ENCODE results near the gene CSF2.
"Not testable (repeated sequence)": the region's sequence is repeated elsewhere in the genome, so short reads cannot be mapped to it uniquely, and the experiment has no call there.

Gene CSF2

DNA sequence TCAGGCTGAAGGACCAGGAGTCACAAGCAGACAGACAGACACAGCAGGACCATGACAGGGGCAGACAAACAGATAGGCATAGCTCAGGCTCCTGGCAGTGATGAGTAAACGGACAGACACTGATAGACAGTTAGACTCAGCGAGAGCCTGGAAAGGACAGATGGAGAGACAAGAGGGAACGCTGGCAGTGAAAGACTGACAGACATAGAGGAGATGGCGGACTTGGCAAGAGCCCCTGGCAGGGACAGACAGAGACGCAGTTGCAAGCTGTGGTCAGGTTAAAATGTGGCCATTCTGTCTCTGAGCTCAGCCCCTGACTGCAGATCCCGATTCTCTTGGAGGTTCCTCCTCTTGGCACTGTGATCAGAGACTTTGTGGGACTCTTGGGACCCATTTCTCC, 13.6 kb downstream of the CSF2 start:
- no peak for DNase-seq (ENCODE audit: low read depth)

DNA sequence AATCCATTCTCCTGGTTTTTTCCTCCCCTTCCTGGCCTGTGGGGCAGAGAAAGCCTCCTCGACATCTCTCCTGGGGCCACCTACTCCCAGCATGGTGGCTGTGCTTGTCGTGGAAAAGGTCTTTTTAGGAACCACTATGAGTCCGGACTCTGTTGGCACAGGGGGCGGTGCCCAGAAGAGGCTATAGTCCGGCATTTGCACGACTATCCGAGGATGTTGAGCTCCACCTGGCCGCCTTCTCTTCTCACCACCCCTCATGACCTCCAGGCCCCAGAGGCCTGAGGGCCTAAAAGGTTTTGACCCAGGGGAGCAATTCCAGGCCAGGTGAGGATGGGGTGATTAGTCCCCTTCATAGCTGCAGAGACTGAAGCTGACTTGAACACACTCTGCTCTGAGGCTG, 14.1 kb downstream of the CSF2 start:
- no peak for DNase-seq (ENCODE audit: low read depth)

DNA sequence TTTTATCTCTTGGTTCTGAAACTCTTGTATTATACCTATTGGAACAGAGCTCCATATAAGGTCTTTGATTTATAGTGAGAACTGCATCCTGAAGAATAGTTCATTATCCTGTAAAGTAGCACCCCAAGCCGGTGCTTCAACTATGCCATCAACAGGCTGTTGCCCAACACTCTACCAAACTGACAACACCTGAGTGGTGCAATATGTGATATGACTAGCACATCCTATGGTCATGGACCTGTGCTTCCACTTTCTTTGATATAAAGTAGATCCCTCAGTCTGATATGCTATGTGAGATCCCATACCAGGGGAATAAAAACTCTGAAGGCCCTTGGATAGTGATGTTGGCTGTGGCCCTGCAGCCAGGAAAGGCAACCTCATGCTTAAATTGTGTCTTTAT, 15.8 kb downstream of the CSF2 start:
- no peak for DNase-seq (ENCODE audit: low read depth)

DNA sequence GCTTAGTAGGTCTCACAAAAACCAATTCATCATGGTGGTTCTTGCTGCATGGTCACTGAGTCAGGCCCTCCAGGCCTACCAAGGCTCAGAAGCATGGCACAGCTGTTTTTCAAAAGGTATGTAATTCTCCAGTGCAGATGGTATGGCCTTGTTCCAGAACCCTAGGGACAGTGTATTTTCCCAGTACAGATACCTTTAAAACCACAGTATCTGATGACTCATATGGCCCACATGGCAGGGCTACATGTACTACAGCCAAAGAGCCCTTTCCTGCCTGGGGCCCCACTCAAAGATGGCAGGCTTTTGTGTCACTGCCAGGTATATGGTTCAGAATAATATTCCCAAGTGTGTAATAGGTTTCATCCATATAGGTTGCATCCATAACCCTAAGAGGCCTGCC, 16.5 kb downstream of the CSF2 start:
- no peak for DNase-seq (ENCODE audit: low read depth)

DNA sequence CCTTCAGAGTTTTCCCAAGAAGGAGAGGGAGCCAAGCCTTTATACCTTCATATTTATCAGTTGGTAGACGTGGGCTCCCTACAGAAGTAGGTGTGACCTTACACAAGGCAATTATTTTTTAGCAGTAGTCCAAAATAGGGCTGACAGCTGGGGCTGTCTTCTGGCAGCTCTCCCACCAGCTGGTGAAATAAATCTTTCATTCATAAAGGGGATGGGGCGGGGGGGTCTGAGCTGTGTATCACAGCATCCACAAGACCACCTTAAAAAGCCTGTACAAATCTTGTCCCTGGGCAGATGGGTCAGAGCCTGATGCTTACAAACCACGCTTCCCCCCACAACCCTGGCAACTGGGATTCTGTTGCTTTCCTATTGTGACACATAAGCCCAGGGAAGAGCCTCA, 19.7 kb downstream of the CSF2 start:
- DNase-seq (ENCODE audit: low read depth), result no peak

DNA sequence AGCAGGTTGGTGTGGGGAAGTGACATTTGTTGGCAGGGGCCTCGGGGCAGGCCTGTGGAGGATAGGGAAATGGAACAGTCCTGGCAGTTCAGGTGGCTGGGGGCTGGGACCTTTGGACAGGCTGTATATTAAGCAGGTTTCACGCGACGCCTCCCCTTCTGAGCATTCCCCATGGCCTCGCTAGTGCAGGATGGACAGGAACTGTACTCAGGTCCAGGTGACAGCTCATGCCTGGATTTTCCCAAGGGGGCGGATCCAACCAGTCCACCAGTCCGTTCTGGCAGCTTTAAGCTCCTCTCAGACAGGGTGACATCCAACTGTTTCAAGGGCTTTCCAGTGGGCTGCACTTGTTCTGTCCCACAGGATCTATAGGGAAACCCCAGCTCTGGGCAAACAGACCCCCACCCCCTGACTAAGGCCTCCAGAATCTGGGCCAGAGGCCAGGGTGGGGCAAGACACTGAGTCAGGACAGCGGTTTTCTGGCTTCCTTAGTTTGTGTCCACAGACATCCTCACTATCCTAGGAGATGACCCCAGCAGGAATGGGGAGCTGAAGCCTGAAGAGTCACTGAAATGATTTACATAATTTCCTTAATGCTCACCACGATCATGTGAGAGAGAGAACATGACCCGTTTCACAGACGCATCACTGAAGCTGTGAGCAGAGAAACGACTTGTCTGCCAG, 20.9 kb downstream of the CSF2 start:
- DNase-seq (ENCODE audit: low read depth), result no peak

DNA sequence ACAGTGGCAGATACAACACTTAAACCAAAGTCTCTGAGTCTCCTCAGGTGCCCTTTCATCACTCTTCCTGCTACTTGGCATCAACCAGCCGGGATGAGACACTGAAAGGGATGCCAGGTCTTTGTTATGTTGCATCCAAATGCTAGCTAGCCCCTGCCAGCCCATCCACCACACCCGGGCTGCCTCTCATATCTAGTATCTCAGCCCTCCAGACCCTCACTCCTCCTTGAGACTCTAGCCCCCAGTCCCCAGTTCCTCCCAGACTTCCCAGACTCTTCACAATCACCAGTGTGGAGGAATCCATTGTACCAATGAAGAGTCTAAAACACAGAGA, 21.5 kb downstream of the CSF2 start:
- DNase-seq (ENCODE audit: low read depth), result no peak

DNA sequence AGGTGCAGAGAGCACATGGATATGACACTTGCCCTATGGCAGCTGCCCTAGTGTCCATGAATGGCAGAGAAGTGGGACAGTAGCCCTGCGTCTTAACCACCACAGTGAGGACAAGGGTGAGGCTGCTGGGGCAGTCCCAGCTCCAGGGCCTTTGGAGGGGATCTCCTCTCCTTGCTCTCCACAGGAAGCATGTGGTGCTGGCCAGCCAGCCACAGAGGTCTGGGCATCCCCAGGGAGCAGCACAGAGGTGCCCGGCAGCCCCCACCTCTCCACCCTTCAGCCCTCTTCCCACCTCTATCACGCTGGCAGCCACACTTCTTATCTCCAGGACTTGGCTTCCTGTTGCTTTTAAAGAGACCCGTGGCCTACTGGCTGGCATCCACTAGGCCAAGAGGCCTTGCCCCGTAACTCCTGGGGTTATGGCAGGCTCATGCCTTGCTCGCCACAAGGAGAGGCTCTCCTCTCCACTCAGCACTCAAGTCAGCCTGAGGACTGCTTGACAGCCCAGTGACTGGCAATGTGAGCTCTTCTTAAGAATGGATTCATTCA, 21.9 kb downstream of the CSF2 start:
- no peak for DNase-seq (ENCODE audit: low read depth)

DNA sequence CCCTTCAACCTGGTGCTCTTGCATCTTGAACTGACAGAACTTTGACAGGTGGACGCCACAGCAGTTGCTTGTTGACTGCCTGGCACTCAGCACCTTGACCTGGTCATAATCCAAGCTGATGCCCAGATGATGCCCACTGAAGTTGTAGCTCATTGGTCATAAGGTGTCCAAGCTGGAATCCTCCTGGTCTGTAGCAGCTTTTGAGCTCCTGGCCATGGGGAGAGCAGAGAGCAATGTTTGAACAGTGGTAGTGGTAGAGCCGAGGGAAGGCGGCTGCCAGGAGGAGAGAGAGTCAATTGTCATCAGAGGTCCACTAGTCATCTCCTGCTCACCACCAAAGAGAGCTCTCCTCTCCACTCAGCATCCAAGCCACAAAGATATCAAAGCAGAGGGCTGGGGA, 23.3 kb downstream of the CSF2 start:
- no peak for DNase-seq (ENCODE audit: low read depth)

DNA sequence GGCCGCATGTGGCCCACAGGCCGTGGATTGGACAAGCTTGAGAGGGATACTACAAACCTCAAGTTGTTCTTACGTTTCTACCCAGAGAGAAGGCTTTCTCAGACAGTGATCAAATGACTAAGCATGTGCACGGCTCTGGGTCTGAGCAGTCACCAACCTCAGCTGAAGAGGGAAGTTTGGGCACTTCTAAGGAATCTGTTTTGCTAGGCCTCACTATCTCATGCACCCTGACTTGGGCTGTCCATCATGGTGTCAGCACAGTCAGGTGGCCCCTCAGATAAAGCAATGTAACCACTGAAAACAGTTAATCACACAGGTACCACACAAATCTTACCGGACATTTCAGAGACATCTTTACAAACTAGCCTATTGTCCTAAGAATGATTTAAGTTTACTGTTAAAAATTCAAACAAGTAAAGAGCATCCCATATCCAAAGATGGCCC, 24.6 kb downstream of the CSF2 start:
- no peak for DNase-seq (ENCODE audit: low read depth)

DNA sequence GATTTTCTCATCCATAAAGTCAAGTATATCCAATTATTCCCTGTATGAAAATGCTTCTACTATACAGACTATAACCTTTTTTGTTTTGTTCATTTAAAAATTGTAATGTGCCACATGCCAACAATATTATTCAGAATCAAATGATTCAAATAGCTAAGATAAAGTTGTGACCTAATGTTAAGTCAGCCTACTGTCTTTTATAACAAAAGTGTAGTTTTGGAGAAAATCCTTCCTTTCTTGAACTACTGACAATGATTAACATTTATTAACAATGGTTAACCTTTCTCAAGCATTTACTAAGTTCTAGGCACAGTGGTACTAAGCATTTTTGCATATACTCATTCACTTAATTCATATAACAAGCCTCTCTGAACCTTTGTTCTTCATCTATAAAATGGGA, 25.0 kb downstream of the CSF2 start:
- DNase-seq (ENCODE audit: low read depth), result no peak

DNA sequence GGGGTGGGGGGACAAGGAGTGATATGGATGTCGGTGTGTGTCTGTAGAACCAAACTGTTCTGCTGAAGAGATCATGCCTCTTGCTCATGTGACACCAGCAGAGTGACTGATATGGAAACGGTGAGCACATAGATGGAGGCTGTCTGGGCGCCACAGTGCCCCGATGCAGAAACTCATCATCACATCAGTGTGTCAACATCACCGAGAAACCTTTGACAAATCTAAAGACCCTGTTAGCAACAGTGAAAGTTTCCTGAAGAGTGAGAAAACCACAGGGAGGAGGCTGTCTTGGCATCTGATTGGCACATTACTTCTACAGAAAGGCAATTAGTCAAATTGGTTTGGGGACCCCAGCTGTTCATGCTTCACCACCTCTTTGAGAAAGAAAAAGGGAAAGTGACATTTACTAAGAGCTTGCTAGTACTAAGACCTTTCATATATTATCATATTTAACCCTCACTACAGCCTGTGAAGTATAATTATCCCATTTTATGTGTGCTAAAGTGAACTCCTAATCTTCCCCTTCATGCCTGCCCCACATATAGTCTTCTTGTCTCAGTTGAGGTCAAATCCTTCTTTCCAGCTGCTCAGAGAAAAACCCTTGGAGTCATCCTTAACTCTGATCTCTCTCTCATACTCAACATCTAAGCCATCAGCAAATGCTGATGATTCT, 25.6 kb downstream of the CSF2 start:
- DNase-seq (ENCODE audit: low read depth), result no peak

DNA sequence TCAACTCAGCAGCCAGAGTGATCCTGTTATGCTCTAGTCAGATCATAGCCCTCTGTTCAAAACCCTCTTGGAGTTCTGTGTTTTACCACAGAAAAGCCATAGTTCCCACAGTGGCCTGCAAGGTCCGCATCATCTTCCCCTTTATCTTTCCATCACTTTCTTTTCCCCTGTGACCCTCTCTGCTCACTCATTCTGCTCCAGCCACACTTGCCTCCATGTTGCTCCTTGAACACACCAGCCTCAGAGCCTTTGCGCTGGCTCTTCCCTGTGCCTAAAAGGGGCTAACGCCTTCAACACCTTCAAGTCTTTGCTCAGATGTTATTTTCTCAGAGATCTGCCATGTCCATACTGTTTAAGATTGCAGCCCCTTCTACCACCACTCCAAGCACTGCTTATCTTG, 26.3 kb downstream of the CSF2 start:
- DNase-seq (ENCODE audit: low read depth), result no peak

DNA sequence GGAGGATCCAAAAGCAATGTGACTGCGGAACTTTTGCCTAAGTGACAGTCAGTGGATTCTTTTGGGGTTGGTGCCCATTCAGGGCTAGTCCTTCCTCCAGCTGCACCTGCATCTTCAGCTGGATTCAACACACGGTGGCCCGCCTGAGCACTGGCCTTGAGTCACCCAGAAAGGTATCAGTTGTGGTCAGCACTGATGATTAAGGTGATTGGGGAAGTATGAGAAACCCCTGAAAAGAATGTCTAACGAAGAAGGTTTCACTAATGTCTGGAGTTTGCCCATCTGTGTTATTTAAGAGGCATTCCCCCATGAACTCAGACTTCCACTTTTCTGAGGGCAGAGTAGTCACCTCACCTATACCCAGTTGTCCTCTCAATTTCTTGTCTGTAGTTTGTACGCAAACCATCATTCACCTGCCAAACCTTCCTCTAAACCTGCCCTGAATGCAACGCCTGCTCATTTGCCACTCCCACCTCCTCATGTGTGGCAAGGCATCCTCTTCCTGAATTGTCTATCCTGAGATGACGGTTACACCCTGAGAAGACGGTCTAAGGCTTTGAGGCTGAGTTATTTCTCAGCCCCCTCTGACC, 27.2 kb downstream of the CSF2 start:
- DNase-seq (ENCODE audit: low read depth), result peak; percentile 19

DNA sequence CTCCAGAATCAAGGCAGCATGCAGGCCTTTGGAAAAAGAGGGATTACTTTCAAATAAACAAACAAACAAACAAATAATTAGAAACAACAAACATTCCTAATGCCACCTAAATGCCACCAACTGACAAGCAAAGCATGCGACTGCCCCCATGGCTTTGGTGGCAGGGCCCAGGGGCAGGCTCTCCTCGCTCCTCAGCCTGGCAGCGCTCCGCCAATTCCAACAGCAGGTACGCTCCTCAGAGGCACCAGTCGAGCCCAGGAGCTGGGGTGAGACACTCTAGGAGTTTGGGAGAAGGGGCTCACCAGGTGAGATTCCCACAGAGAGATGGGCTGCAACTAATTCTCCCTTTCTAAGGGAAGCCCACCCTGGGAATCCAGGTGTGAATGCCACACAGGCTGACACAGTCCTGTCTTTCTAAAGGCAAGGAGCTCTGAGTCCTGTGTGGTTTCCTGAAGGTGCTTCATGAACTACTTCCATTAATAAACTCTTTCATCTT, 27.8 kb downstream of the CSF2 start:
- no peak for DNase-seq (ENCODE audit: low read depth)

DNA sequence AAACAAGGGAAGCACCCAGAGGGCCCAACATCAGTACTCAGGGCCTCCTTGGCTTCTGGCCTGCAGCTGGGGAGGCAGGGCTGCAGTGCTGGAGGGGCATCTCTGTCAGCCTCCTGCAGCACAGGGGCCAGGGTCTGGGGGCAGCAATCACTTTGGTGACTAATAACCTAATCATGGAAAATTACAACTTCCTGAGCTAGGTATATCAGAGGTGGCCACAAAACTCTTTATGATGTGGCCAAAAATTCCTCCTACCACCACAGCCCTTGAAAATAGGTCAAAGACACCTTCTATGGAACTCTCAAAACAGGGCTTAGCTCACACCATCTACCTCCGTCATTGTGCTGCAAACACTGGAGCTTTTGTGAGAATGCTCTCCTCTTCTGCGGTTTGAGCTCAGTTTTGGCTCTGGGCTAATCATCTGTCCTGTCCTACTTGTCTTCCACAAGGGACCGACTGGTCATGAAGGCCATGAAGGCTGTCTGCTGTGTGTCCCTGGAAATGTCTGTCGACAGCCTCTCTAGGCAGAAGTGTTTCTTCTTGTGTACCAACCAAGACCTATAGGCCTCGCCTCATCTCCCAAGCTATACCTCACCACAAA, 28.6 kb downstream of the CSF2 start:
- DNase-seq (ENCODE audit: low read depth), result peak; percentile 63

DNA sequence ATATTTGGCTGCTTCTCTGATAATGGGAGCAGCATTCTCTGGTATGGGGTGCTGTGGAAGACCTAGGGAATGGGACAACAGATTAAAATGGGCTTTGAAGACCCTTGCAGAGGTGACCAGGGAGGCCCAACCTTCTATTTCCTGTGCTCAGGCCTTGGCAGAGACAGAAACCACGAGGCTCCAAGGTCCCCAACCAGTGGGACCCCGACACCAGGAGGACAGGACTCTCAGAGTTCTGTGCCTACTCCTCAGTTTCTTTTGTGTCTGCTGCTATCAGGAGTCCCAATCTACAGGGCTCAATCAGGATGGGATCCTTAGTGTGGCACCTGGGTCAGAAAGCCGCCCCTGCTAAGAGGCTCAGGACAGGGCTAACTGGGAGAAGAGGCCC, 29.3 kb downstream of the CSF2 start:
- no peak for DNase-seq (ENCODE audit: low read depth)

DNA sequence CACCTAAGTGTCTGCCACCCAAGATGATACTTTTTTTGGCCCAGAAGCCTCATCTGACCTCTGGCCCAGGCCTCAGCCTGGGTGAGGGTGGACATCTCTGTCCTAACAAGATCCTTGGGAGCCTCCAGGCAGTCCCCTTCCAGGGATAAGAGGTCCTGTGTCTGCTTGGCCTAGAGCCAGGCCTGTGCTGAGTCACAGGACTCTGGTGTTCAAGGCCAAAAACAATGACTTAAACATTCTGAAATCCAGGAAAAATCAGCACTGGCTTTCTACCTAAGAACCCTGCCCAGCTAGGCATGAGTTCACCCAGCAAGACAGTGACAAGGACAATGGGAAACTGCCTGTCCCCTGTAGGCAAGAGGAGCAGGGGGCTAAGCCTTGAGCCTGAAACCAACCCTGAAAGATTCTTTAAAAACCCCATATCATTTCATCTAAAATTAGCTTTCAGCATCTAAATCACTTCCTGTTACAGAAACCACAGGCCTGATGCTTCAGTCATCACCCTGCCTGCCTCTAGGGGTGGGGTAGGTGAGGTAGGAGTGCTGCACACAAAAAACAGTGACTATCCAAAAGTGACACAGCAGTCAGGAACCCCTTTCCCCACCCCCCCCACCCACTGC, 29.9 kb downstream of the CSF2 start:
- DNase-seq (ENCODE audit: low read depth), result peak; percentile 74

DNA sequence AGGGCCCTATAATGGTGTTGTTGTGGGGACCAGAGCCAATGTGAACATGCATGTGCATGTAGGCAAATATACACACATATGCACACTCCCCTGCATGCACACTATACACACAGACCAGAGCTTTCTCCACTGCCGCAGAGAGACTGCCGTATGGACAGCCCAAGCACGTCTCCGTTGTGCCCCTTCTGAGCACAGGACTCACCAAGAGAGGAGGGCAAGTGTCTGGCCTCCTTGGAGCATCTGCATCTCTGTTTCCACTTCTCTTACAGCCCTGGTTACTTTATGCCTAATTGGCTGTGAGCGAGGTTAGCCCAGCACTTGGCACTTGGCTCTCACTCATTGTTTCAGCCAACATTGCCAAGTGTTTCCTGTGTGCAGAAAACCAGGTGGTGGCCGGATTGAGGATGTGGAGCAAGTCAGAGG, 30.4 kb downstream of the CSF2 start:
- no peak for DNase-seq (ENCODE audit: low read depth)

DNA sequence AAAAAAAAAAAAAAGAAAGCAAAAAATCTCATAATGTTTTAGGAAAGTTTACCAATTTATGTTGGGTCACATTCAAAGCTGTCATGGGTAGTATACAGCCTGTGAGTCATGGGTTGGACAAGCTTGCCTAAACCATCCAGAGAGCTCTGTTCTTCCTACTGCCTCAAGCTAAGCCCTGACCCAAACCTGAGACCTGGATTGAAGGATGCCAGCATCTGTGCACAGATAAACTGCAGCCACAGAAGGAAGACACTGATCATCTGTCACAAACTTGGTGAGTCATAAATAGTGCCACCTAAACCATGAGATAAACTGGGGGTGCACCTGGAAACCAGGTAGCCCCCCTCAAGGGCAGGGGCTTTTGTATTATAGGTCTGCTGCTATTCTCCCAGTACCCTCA, 31.0 kb downstream of the CSF2 start:
- DNase-seq (ENCODE audit: low read depth), result no peak

DNA sequence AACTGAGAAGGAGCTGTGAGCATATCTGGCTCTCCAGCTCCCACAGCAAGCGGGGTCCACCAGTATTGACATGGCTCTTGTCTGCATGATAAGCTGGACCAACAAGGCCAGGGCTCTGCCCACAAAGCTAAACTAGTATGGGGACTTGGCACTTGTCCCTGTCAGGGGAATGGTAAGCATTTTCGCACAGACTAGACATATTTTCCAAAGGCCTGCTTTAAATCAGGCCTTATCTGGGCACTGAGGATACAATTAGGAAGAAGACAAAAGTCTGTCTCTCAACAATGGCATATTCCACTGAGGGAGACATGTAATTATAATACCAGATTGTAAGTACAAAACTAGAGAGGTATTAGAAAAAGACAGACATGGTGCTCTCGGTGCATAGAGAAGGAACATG, 32.1 kb downstream of the CSF2 start:
- no peak for DNase-seq (ENCODE audit: low read depth)

DNA sequence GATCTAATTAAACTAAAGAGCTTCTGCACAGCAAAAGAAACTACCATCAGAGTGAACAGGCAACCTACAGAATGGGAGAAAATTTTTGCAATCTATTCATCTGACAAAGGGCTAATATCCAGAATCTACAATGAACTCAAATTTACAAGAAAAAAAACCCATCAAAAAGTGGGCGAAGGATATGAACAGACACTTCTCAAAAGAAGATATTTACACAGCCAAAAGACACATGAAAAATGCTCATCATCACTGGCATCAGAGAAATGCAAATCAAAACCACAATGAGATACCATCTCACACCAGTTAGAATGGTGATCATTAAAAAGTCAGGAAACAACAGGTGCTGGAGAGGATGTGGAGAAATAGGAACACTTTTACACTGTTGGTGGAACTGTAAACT, 34.9 kb downstream of the CSF2 start:
- not testable (repeated sequence) for DNase-seq (ENCODE audit: low read depth)
